A549 treated with DMSO at 1 μM for 4 hours (cell line): ENCODE results near the gene CDS2. TPM values are rescaled to one million over a fixed set of nuclear protein-coding genes. Genes with fewer than 3 reads are reported as not detected.

Experiments used
- total RNA-seq: library from RNA; stranded (reverse); fragments of 200-300 nt; extraction: Qiagen RNA extraction; gene quantifications from 5 replicates; pipeline ENCODE4 v1.2.3, GENCODE V29; 2022; ENCODE audit warnings: low read depth

Gene CDS2
- total RNA-seq: 41.8 to 64.8 TPM (median 56.8 TPM) in 5 replicates

DNA sequence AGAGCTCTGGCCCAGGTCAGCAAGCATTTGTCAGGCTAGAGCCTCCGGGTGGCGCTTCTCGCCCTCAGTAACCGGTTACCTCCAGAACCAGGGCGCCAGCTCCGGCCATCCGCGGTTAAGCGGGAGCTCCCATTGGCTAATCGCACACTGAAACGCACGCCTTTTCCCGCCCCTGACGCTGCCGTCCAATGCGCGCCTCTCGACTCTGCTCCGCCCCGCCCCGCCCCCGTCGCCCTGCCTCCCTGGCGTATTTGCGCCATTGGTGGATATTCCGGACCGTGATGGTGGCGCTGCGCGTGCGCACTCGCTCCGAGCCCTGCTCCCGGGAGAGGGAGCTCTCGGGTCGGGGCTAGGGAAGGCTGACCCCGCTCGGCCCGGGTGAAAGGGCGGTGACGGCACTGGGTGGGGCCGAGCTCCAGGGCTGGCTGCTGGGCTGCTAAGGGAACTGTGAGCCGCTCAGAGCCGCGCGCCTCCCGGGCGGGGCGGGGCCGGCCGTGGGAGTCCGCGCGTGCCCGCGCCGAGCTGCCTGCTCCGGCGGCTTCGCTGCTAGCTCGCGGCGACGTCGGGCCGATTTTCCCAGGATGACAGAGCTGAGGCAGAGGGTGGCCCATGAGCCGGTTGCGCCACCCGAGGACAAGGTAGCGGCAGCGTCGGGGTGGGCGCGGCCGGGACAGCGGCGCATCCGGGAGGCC, at the start of gene CDS2:
Gene CDS2 (plus strand): TSS at position 497 of the 692 bp plus-strand sequence. CDS start 85 bp downstream, at position 582.

DNA sequence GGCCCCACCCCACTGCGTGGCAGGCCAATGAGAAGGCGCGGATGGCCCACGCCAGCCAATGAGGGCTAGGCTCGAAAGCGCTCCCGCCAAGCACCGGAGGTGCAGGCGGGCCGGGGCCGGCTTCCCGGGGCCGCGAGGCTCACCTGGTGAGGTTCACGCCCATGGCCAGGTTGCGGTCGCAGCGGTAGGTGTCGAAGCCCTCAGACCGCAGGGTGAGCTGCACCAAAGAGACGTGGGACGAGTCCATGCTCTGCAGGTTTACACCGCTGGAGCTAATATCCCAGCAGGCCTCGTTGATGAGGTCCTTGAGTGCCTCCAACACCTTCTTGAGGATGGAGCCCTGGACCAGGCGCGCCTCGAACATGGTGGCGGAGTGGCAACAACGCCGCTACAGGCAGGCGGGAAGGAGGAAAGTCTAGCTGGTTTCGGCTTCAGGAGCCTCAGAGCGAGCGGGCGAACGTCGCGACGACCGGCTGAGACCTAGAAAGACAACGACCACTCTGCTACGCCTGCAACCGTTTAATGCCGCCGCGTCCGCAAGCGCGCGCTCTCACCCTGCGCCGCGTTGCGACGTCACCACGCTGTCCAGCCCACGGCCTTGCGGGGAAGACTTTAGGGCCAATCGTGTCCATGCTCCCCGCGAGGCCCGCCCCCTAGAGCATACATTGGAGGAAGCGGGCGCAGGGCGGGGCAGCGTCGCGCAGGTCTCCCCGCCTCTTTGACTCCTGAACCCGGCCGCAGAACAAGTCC, 7.2 kb upstream of the CDS2 start, which contains the start of gene PCNA:
Gene PCNA (minus strand): TSS at position 524 of the 750 bp plus-strand sequence. CDS start 160 bp downstream, at position 364.

Other genes with a start within 250 kb of the CDS2 start
- gene SLC23A2, start 125.5 kb upstream of the CDS2 start, total RNA-seq: 16.7 to 19.3 TPM (median 18.7 TPM) in 5 replicates
- gene TMEM230, start 13.9 kb upstream of the CDS2 start, total RNA-seq: 104 to 124 TPM (median 114 TPM) in 5 replicates
- 418 to 444 TPM (median 422 TPM) in 5 replicates for gene PCNA, start 7.0 kb upstream of the CDS2 start, total RNA-seq
- not detected in 5 replicates for gene PROKR2, start 189.9 kb downstream of the CDS2 start, total RNA-seq